CD14-positive monocyte (primary cell): Measurements from ENCODE around the gene SZRD1. TPM values are rescaled to one million over a fixed set of nuclear protein-coding genes. Genes with fewer than 3 reads are reported as not detected.

ENCODE experiments used
- DNase-seq, 3 donors: peaks; one replicate each; pipeline ENCODE4 v3.0.0-alpha.2; 2011 to 2022
- H2AFZ ChIP-seq: 2 replicates; pipeline ENCODE4 v1.6.0; 2012; ENCODE audit warnings: mild to moderate bottlenecking, low read depth, low read length, inconsistent platforms; ENCODE audit not compliant: insufficient read depth, poor library complexity, severe bottlenecking
- H3K27ac ChIP-seq, 2 donors: 1 replicate in 1 of 2; 2 replicates in 1 of 2; pipeline ENCODE4 v1.5.1; 2012 to 2013; ENCODE audit warnings: low read length in 2 of 2, control low read depth in 1 of 2, inconsistent platforms in 1 of 2, low read depth in 1 of 2, mild to moderate bottlenecking in 1 of 2
- H3K27me3 ChIP-seq, 2 donors: one replicate each; pipeline versions ENCODE4 v1.6.0 to v1.6.1; 2011 to 2013; ENCODE audit warnings: low read length in 2 of 2; ENCODE audit not compliant: control insufficient read depth in 2 of 2, insufficient read depth in 2 of 2
- H3K36me3 ChIP-seq, 2 donors: replicated peaks in 1 of 2; 1 replicate in 1 of 2; 2 replicates in 1 of 2; pipeline versions ENCODE4 v1.5.1 to v1.6.1; 2012 to 2013; ENCODE audit warnings: low read length in 2 of 2, control low read depth in 1 of 2, inconsistent platforms in 1 of 2, mild to moderate bottlenecking in 1 of 2; ENCODE audit not compliant: insufficient read depth in 2 of 2, control insufficient read depth in 1 of 2
- H3K4me1 ChIP-seq, 2 donors: 1 replicate in 1 of 2; 2 replicates in 1 of 2; pipeline versions ENCODE4 v1.5.1 to v1.6.1; 2012 to 2013; ENCODE audit warnings: low read length in 2 of 2, control low read depth in 1 of 2, inconsistent platforms in 1 of 2, mild to moderate bottlenecking in 1 of 2, moderate library complexity in 1 of 2; ENCODE audit not compliant: insufficient read depth in 2 of 2, control insufficient read depth in 1 of 2
- H3K4me2 ChIP-seq: replicated peaks from 2 replicates; pipeline ENCODE3; 2012; ENCODE audit warnings: low read length, moderate library complexity, mild to moderate bottlenecking; ENCODE audit not compliant: poor library complexity, severe bottlenecking; ENCODE audit errors: extremely low read depth
- H3K4me3 ChIP-seq, 3 experiments: fragments of 200-600 bp in 1 of 3; sonication (generic) in 1 of 3; replicated peaks in 1 of 3; 1 replicate in 2 of 3; 2 replicates in 1 of 3; pipeline ENCODE4 v1.5.1; 2011 to 2013; ENCODE audit warnings: low read length in 3 of 3, mild to moderate bottlenecking in 3 of 3, control low read depth in 2 of 3, low read depth in 2 of 3, inconsistent platforms in 1 of 3, moderate library complexity in 1 of 3
- H3K79me2 ChIP-seq: 2 replicates; pipeline ENCODE4 v1.6.0; 2012; ENCODE audit warnings: mild to moderate bottlenecking, control low read depth, inconsistent platforms, low read length, moderate library complexity; ENCODE audit not compliant: insufficient read depth
- H3K9ac ChIP-seq: 2 replicates; pipeline ENCODE4 v1.6.0; 2017; ENCODE audit warnings: low read length, mild to moderate bottlenecking; ENCODE audit not compliant: insufficient read depth, poor library complexity, severe bottlenecking
- H3K9me3 ChIP-seq, 2 donors: replicated peaks in 1 of 2; 1 replicate in 1 of 2; 2 replicates in 1 of 2; pipeline versions ENCODE4 v1.5.1 to v1.6.1; 2012 to 2013; ENCODE audit warnings: low read length in 2 of 2, control low read depth in 1 of 2; ENCODE audit not compliant: control insufficient read depth in 1 of 2, insufficient read depth in 1 of 2
- H4K20me1 ChIP-seq: 2 replicates; pipeline ENCODE4 v1.6.0; 2012; ENCODE audit warnings: mild to moderate bottlenecking, low read length, control low read depth, moderate library complexity; ENCODE audit not compliant: insufficient read depth
- H3K27ac Mint-ChIP-seq, 7 donors: one replicate each; pipeline ENCODE4 v1.8.0; 2020; ENCODE audit warnings: mild to moderate bottlenecking in 7 of 7, mixed read lengths in 7 of 7, moderate library complexity in 6 of 7, inconsistent platforms in 2 of 7
- H3K27me3 Mint-ChIP-seq, 3 donors: one replicate each; pipeline ENCODE4 v1.8.0; 2021 to 2022; ENCODE audit warnings: low read depth in 3 of 3, mild to moderate bottlenecking in 3 of 3, mixed read lengths in 3 of 3, moderate library complexity in 3 of 3, inconsistent platforms in 1 of 3
- H3K36me3 Mint-ChIP-seq, 2 donors: one replicate each; pipeline ENCODE4 v1.8.0; 2020; ENCODE audit warnings: mixed read lengths in 2 of 2, inconsistent platforms in 1 of 2, mild to moderate bottlenecking in 1 of 2
- H3K4me1 Mint-ChIP-seq: one replicate; pipeline ENCODE4 v1.8.0; 2020; ENCODE audit warnings: mild to moderate bottlenecking, mixed read lengths
- H3K4me3 Mint-ChIP-seq, 2 donors: one replicate each; pipeline ENCODE4 v1.8.0; 2020; ENCODE audit warnings: mild to moderate bottlenecking in 2 of 2, mixed read lengths in 2 of 2, moderate library complexity in 1 of 2
- H3K9me3 Mint-ChIP-seq, 7 donors: one replicate each; pipeline ENCODE4 v1.8.0; 2020 to 2022; ENCODE audit warnings: mixed read lengths in 7 of 7, mild to moderate bottlenecking in 6 of 7, moderate library complexity in 6 of 7, inconsistent platforms in 2 of 7
- WGBS: methylation state at CpG from one replicate; pipeline ENCODE4 v1.1.5; 2013; ENCODE audit warnings: missing lambda C conversion rate; ENCODE audit not compliant: insufficient coverage; 5-methylcytosine and 5-hydroxymethylcytosine counted together
- intact Hi-C, 2 donors: fragments of 100-400 bp; cut with micrococcal nuclease; formaldehyde crosslinking; loops; one replicate each; pipeline versions ENCODE4 v1.15.0 to v1.15.1; 2023
- polyA plus RNA-seq, 3 donors: library from polyadenylated mRNA; depleted of rRNA in 1 of 3; unstranded in 2 of 3; stranded (reverse) in 1 of 3; fragments of 300-500 nt in 2 of 3; fragments of >200 nt in 1 of 3; fragmentation: Illumina TruSeq in 2 of 3; gene quantifications; 1 replicate in 2 of 3; 2 replicates in 1 of 3; pipeline ENCODE4 v1.2.3, GENCODE V29; 2012 to 2021
- TF ChIP-seq, protein P1 (sequence below): fragments of 200-600 bp; IDR thresholded peaks from one replicate; pipeline ENCODE4 v1.8.0; 2022; ENCODE audit warnings: antibody characterized with exemption, mild to moderate bottlenecking

Gene SZRD1
- polyA plus RNA-seq, 3 donors: 46.4 to 50.5 (median 47.2) TPM

DNA sequence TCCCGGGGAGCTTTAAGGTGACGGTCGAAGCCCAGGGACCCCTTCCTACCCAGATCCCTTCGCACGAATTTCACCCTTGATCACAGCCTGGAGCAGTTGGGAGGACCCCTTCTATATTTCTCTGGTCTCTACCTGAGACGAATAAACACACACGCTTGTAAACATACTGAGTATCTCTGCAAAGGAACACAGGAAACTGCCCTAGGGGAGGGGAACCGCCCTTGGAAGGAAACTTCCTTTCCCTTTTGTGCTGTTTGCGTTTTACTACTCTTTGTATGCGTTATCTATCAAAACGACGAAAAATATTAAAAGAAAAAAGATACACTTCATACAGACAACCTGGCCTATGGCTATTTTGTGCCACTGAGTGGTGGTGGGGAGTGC, 74.2 kb downstream of the SZRD1 start:
- TF ChIP-seq, protein P1, sequence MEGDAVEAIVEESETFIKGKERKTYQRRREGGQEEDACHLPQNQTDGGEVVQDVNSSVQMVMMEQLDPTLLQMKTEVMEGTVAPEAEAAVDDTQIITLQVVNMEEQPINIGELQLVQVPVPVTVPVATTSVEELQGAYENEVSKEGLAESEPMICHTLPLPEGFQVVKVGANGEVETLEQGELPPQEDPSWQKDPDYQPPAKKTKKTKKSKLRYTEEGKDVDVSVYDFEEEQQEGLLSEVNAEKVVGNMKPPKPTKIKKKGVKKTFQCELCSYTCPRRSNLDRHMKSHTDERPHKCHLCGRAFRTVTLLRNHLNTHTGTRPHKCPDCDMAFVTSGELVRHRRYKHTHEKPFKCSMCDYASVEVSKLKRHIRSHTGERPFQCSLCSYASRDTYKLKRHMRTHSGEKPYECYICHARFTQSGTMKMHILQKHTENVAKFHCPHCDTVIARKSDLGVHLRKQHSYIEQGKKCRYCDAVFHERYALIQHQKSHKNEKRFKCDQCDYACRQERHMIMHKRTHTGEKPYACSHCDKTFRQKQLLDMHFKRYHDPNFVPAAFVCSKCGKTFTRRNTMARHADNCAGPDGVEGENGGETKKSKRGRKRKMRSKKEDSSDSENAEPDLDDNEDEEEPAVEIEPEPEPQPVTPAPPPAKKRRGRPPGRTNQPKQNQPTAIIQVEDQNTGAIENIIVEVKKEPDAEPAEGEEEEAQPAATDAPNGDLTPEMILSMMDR: no peak
- Histone ChIP-seq H3K9me3 (no peaks in the 10 kb centered on the region), H4K20me1 (peaks cover 45% of the 10 kb centered on the region), H3K79me2 (peaks cover 49% of the 10 kb centered on the region), H3K4me2 (peak overlapping the region; percentile 92), H3K9ac (peak overlapping the region; percentile 96), H3K27ac (peak overlapping the region; percentile 99), H3K36me3 (peaks cover 15 to 19% of the 10 kb centered on the region in 2 donors), H3K27me3 (no peaks in the 10 kb centered on the region), H3K4me3 (peak overlapping the region; percentile 54 to 100 (median 100)), H2AFZ (peak overlapping the region; percentile 87), H3K4me1 (peaks cover 56% of the 10 kb centered on the region in 2 donors)
- peak overlapping the region; percentile 92 to 96 for H3K4me3 Mint-ChIP-seq
- WGBS: 0% methylated on average over 5 of the region's 12 CpGs
- H3K36me3 Mint-ChIP-seq: peaks cover 21 to 33% of the 10 kb centered on the region in 2 donors
- H3K9me3 Mint-ChIP-seq: peaks cover 0 to 3% (median 0%) of the 10 kb centered on the region in 7 donors
- peak overlapping the region; percentile 92 to 97 (median 94) for H3K27ac Mint-ChIP-seq
- DNase-seq: peak in 2 of 3 donors; percentile 15 to 28
- H3K27me3 Mint-ChIP-seq: peaks cover 0 to 2% (median 1%) of the 10 kb centered on the region in 3 donors
- peaks cover 59% of the 10 kb centered on the region for H3K4me1 Mint-ChIP-seq
- intact Hi-C loops: loop anchor here in 1 of 2 donors (5.0 kb wide), 1 partner anchor 74 kb away; the partner anchor contains the start of gene SZRD1

DNA sequence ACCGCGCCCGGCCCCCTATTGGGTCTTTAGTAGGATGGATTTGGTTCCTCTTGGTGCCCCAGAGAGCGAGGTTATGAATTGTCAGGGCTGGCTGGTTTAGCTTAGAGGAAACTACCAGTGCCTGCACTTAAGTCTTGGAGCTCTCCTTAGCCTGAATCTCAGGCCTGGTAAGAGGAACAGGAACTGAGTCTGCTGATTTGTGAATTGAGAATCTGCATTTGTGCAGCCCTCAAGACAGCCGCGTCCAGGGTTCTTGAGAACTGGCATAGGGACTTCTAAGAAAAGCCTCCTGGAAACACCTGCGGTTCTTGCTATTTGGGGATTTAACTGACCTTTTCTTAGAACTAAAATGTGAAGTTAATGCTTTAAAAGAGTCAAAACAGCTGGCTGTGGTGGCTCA, 75.2 kb downstream of the SZRD1 start:
- peaks cover 24 to 43% of the 10 kb centered on the region in 2 donors for H3K36me3 Mint-ChIP-seq
- WGBS: 76% methylated on average over 6 of the region's 7 CpGs
- no peak overlapping the region for H2AFZ ChIP-seq
- peak; percentile 27 to 51 (median 45) for DNase-seq
- H3K4me1 ChIP-seq: peaks cover 56% of the 10 kb centered on the region in 2 donors
- no peaks in the 10 kb centered on the region for H3K9me3 ChIP-seq
- H3K79me2 ChIP-seq: peaks cover 55% of the 10 kb centered on the region
- TF ChIP-seq, protein P1: no peak
- H3K27me3 ChIP-seq: no peaks in the 10 kb centered on the region
- peaks cover 54% of the 10 kb centered on the region for H4K20me1 ChIP-seq
- peaks cover 0 to 3% (median 0%) of the 10 kb centered on the region in 7 donors for H3K9me3 Mint-ChIP-seq
- no peak overlapping the region for H3K9ac ChIP-seq
- H3K27ac Mint-ChIP-seq: peak overlapping the region; percentile 41 to 97 (median 74)
- peaks cover 0 to 2% (median 1%) of the 10 kb centered on the region in 3 donors for H3K27me3 Mint-ChIP-seq
- peak overlapping the region; percentile 15 to 56 for H3K4me3 Mint-ChIP-seq
- H3K27ac ChIP-seq: peak overlapping the region; percentile 69 to 99
- peaks cover 59% of the 10 kb centered on the region for H3K4me1 Mint-ChIP-seq
- H3K4me3 ChIP-seq: peak overlapping the region in 1 of 3 experiments; percentile 100
- intact Hi-C loops: loop anchor here in 1 of 2 donors (5.0 kb wide), 1 partner anchor 75 kb away; the partner anchor contains the start of gene SZRD1
- peaks cover 21 to 29% of the 10 kb centered on the region in 2 donors for H3K36me3 ChIP-seq
- H3K4me2 ChIP-seq: peak overlapping the region; percentile 92
